Motor neuron (in vitro differentiated cells): ENCODE measurements around the gene SIN3B. TPM values are rescaled to one million over a fixed set of nuclear protein-coding genes. Genes with fewer than 3 reads are reported as not detected.

Experiments used
- ATAC-seq, 8 experiments: fragments of 200-7000 bp; cut with Tn5 transposase; replicated peaks in 6 of 8; 2 replicates each; pipeline ENCODE4 v1.8.0; 2021; ENCODE audit warnings: mild to moderate bottlenecking in 8 of 8, moderate library complexity in 8 of 8
- H3K27ac ChIP-seq, 2 donors: fragments of 250-450 bp; sonication (Bioruptor Pico); 2 replicates each; pipeline ENCODE4 v1.9.0; 2021; ENCODE audit warnings: antibody characterized with exemption in 2 of 2, mild to moderate bottlenecking in 2 of 2, moderate library complexity in 1 of 2
- H3K4me1 ChIP-seq, 2 donors: fragments of 250-450 bp; sonication (Bioruptor Pico); replicated peaks in 1 of 2; 2 replicates each; pipeline ENCODE4 v1.6.1; 2021; ENCODE audit warnings: antibody characterized with exemption in 2 of 2, mild to moderate bottlenecking in 2 of 2, moderate library complexity in 1 of 2
- H3K4me3 ChIP-seq, 5 donors: fragments of 250-450 bp; sonication (Bioruptor Pico); 2 replicates each; pipeline ENCODE4 v1.9.0; 2021; ENCODE audit warnings: antibody characterized with exemption in 5 of 5, mild to moderate bottlenecking in 5 of 5, moderate library complexity in 4 of 5
- whole genome bisulfite sequencing, 10 experiments: fragments of 450-650 bp; shearing (Covaris generic); methylation state at CpG; one replicate each; pipeline ENCODE4 v1.0.0; 2022; 5-methylcytosine and 5-hydroxymethylcytosine counted together
- in situ Hi-C, 9 experiments: fragments of 400-800 bp; cut with MboI; loops; one replicate each; pipeline ENCODE4 v1.15.0; 2021; ENCODE audit warnings: low sequenced_read_pairs in 9 of 9, low pct_unique_long_range_greater_than_20kb in 2 of 9; ENCODE audit not compliant: unreplicated experiment in 9 of 9
- total RNA-seq, 8 experiments: library from RNA; unstranded; fragments of 300-600 nt; gene quantifications; 2 replicates each; pipeline versions ENCODE4 v1.2.3 to v1.2.4, GENCODE V29; 2022

SIN3B gene
- total RNA-seq, 8 experiments from 2014 or later, result 23.3 to 59.3 (median 30.5) TPM

GRCh38 chr19:16889366-16889882, 60.2 kb downstream of the SIN3B start:
- Histone ChIP-seq H3K27ac (no peak overlapping the region), H3K4me3 (no peak overlapping the region), H3K4me1 (peaks cover 16 to 18% of the 10 kb centered on the region in 2 donors)
- peak in 1 of 8 experiments; percentile 13 for ATAC-seq
- 100% methylated on average over 1 of the region's 22 CpGs; no CpG with 5 or more reads in 9 of the 10 experiments for WGBS, 10 experiments
- in situ Hi-C loops, result no loop called here

DNA sequence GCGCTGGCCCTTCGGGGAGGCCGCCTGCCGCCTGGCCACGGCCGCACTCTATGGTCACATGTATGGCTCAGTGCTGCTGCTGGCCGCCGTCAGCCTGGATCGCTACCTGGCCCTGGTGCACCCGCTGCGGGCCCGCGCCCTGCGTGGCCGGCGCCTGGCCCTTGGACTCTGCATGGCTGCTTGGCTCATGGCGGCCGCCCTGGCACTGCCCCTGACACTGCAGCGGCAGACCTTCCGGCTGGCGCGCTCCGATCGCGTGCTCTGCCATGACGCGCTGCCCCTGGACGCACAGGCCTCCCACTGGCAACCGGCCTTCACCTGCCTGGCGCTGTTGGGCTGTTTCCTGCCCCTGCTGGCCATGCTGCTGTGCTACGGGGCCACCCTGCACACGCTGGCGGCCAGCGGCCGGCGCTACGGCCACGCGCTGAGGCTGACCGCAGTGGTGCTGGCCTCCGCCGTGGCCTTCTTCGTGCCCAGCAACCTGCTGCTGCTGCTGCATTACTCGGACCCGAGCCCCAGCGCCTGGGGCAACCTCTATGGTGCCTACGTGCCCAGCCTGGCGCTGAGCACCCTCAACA, 60.8 kb downstream of the SIN3B start:
- H3K4me3 ChIP-seq, result no peak overlapping the region
- peaks cover 16 to 18% of the 10 kb centered on the region in 2 donors for H3K4me1 ChIP-seq
- H3K27ac ChIP-seq, result no peak overlapping the region
- ATAC-seq, result no peak
- in situ Hi-C loops, result no loop called here
- 100% methylated on average over 4 of the region's 48 CpGs; no CpG with 5 or more reads in 9 of the 10 experiments for WGBS, 10 experiments

- in situ Hi-C loops, result no loop called here
- no peak overlapping the region for H3K27ac ChIP-seq
- no peak for ATAC-seq
- no peak overlapping the region for H3K4me3 ChIP-seq
- peaks cover 18 to 20% of the 10 kb centered on the region in 2 donors for H3K4me1 ChIP-seq
- 43 to 100% (median 80%) methylated on average over 1 to 12 of the region's 24 CpGs; no CpG with 5 or more reads in 3 of the 10 experiments for WGBS, 10 experiments
Observed at GRCh38 chr19:16890461-16891184, 61.4 kb downstream of the SIN3B start.

- in situ Hi-C loops, result no loop called here
- H3K27ac ChIP-seq, result no peak overlapping the region
- H3K4me3 ChIP-seq, result no peak overlapping the region
- 74 to 93% (median 90%) methylated on average over 2 to 7 of the region's 12 CpGs; no CpG with 5 or more reads in 5 of the 10 experiments for WGBS, 10 experiments
- H3K4me1 ChIP-seq, result peaks cover 15 to 18% of the 10 kb centered on the region in 2 donors
- ATAC-seq, result no peak
Observed at GRCh38 chr19:16891696-16892382, 62.6 kb downstream of the SIN3B start.

GRCh38 chr19:16892436-16892835, 63.2 kb downstream of the SIN3B start:
- in situ Hi-C loops, result no loop called here
- Histone ChIP-seq H3K27ac (no peak overlapping the region), H3K4me1 (peaks cover 12 to 14% of the 10 kb centered on the region in 2 donors), H3K4me3 (no peak overlapping the region)
- no peak for ATAC-seq
- WGBS, 10 experiments, result no CpG with 5 or more reads among the region's 4 CpGs

- 54 to 100% (median 86%) methylated on average over 1 to 5 of the region's 19 CpGs; no CpG with 5 or more reads in 4 of the 10 experiments for WGBS, 10 experiments
- no peak for ATAC-seq
- H3K4me1 ChIP-seq, result peaks cover 10% of the 10 kb centered on the region in 2 donors
Observed at GRCh38 chr19:16892868-16893685, 63.9 kb downstream of the SIN3B start.

GRCh38 chr19:16893686-16893989, 64.4 kb downstream of the SIN3B start:
- Histone ChIP-seq H3K27ac (no peak overlapping the region), H3K4me3 (no peak overlapping the region), H3K4me1 (peaks cover 10 to 13% of the 10 kb centered on the region in 2 donors)
- no peak for ATAC-seq
- WGBS, 10 experiments, result 57 to 81% (median 79%) methylated on average over 2 to 8 of the region's 14 CpGs; no CpG with 5 or more reads in 5 of the 10 experiments
- in situ Hi-C loops, result no loop called here

More at GRCh38 chr19:16892868-16893685, 63.9 kb downstream of the SIN3B start:
- in situ Hi-C loops, result no loop called here
- Histone ChIP-seq H3K27ac (no peak overlapping the region), H3K4me3 (no peak overlapping the region)

- H3K27ac ChIP-seq, result no peak overlapping the region
- H3K4me1 ChIP-seq, result peaks cover 10 to 13% of the 10 kb centered on the region in 2 donors
- no peak overlapping the region for H3K4me3 ChIP-seq
- ATAC-seq, result no peak
- in situ Hi-C loops, result no loop called here
- 20 to 80% (median 67%) methylated on average over 1 to 3 of the region's 7 CpGs; no CpG with 5 or more reads in 6 of the 10 experiments for WGBS, 10 experiments
Observed at GRCh38 chr19:16894080-16894479, 64.9 kb downstream of the SIN3B start.

DNA sequence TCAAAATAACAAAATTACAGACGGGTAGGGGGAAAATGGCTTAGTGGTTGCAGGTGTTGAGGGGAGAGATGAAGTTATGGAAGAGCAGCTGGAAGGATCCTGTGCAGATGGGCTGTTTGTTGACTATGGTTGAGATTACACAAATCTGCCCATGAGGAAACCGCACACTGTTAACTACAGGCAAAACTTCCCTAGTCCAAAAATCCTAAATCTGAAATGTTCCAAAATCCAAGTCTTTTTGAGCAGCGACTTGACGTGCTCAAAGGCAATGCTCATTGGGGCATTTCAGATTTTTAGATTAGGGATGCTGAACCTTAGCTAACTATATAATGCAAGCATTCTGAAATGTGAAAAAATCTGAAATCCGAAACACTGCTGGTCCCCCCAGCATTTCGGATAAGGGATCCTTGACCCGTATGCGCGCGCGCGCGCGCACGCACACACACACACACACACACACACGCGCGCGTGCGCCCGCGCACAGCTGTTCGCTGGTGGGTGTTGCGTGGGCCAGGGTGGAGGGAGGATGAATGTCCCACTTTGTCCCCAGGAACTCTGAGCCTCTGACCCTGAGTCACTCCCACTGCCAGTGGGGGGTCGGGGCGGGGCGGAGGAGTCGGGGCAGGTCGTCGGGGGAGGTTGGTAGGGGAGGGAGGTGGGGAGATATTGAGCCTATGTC, 66.4 kb downstream of the SIN3B start:
- Histone ChIP-seq H3K4me1 (peaks cover 10 to 13% of the 10 kb centered on the region in 2 donors), H3K27ac (peak overlapping the region in 1 of 2 donors; percentile 69), H3K4me3 (peak overlapping the region in 4 of 5 donors; percentile 37 to 51 (median 49))
- in situ Hi-C loops, result no loop called here
- ATAC-seq, result peak in 1 of 8 experiments; percentile 1
- WGBS, 10 experiments, result 4 to 93% (median 71%) methylated on average over 2 to 11 of the region's 30 CpGs; no CpG with 5 or more reads in 1 of the 10 experiments

DNA sequence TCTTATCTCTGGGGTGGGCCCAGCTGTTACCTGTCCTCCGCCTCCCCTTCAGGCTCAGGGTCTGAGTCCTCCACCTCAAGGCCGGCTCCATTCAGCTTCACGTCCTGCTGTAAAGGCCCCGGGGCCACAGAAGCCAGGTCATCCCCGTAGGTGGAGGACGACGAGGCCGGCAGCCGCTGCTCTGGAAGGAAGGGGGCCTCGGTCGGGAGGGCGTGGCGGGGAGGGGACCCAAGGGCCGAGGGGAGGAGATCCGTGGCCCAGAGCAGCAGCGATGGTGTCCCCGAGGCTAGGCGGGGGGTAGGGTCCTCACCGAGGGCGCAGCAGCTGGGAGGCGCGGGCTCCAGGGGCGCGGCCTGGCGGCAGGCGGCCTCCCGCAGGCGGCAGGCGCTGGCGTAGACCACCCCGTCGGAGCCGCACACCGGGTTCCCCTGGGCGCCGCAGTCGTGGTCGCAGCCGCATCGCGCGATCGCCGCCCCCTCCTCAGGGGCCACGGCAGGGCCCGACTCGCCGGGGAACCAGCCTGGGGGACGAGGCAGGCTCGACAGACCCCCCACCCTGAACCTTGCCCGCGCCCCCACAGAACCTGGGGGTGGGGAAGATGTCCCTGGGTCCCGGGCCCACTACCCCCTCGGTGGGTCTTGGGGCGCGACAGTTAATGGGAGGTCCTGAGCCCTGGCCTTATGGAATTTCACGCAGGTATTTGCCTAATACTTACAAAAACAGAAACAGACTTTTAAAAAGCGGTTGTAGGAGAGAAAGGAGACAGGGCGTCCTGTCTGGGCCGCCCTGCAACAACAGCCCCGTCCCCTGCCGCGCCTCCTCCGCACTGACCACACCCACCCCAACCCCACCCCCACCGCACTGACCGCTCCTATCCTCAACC, 67.2 kb downstream of the SIN3B start:
- peaks cover 14 to 18% of the 10 kb centered on the region in 2 donors for H3K4me1 ChIP-seq
- H3K4me3 ChIP-seq, result peak overlapping the region; percentile 32 to 51 (median 49)
- WGBS, 10 experiments, result no CpG with 5 or more reads among the region's 66 CpGs
- in situ Hi-C loops, result no loop called here
- ATAC-seq, result peak; percentile 5 to 49 (median 40)
- H3K27ac ChIP-seq, result peak overlapping the region; percentile 39 to 69

- Histone ChIP-seq H3K27ac (peak overlapping the region; percentile 12 to 35), H3K4me1 (peaks cover 23 to 27% of the 10 kb centered on the region in 2 donors), H3K4me3 (peak overlapping the region; percentile 38 to 55 (median 49))
- ATAC-seq, result peak; percentile 83 to 92 (median 88)
- WGBS, 10 experiments, result 5% methylated on average over 4 of the region's 68 CpGs; no CpG with 5 or more reads in 9 of the 10 experiments
- in situ Hi-C loops, result no loop called here
Observed at GRCh38 chr19:16897029-16897855, 68.0 kb downstream of the SIN3B start.
